Endothelial cell of umbilical vein (primary cell): Measurements from ENCODE around the gene REEP1. TPM values are rescaled to one million over a fixed set of nuclear protein-coding genes. Genes with fewer than 3 reads are reported as not detected.

Source experiments
- BruUV-seq: library from RNA; stranded (reverse); fragments of 400-500 nt; replicated peaks from 2 replicates; lab custom pipeline; 2021; lab: Mats Ljungman, UMichigan
- CTCF ChIA-PET: fragments of 300-600, 350-600 bp; sonication (Branson Sonifier 250); formaldehyde crosslinking; loops from one replicate; lab custom pipeline; 2021; ENCODE audit warnings: antibody characterized with exemption, inconsistent platforms; lab: Charles Lee
- POLR2A ChIA-PET: fragments of 300-600, 350-600 bp; sonication (Branson Sonifier 250); formaldehyde crosslinking; loops from one replicate; lab custom pipeline; 2021; ENCODE audit warnings: antibody characterized with exemption, inconsistent platforms; lab: Charles Lee
- DNase-seq: peaks from one replicate; pipeline ENCODE4 v3.0.0-alpha.2; 2011; ENCODE audit warnings: low read depth, low spot score
- FAIRE-seq: peaks from 2 replicates; lab custom pipeline; 2011; peaks lifted over from hg19 to GRCh38; lab: Jason Lieb, UNC
- H2AFZ ChIP-seq: 2 replicates; pipeline ENCODE4 v1.6.0; 2012; ENCODE audit warnings: low read depth, low read length, control low read depth, inconsistent platforms
- H3K27ac ChIP-seq: 2 replicates; pipeline ENCODE4 v1.5.1; 2011; ENCODE audit warnings: low read depth, mild to moderate bottlenecking, control low read depth, low read length, moderate library complexity; ENCODE audit not compliant: insufficient read depth
- H3K27me3 ChIP-seq, 2 experiments: 2 replicates each; pipeline versions ENCODE4 v1.6.0 to v1.6.1; 2011; ENCODE audit warnings: low read length in 2 of 2, mixed read lengths in 1 of 2; ENCODE audit not compliant: control insufficient read depth in 2 of 2, insufficient read depth in 2 of 2
- H3K36me3 ChIP-seq, 2 experiments: 2 replicates in 1 of 2; 3 replicates in 1 of 2; pipeline ENCODE4 v1.5.1; 2011; ENCODE audit warnings: low read length in 2 of 2, mild to moderate bottlenecking in 1 of 2, moderate library complexity in 1 of 2; ENCODE audit not compliant: control insufficient read depth in 2 of 2, insufficient read depth in 2 of 2; ENCODE audit errors: extremely low read depth in 1 of 2
- H3K4me1 ChIP-seq: 3 replicates; pipeline ENCODE4 v1.5.1; 2011; ENCODE audit warnings: mild to moderate bottlenecking, low read length; ENCODE audit not compliant: control insufficient read depth, insufficient read depth; ENCODE audit errors: extremely low read depth
- H3K4me2 ChIP-seq: 2 replicates; pipeline ENCODE4 v1.6.1; 2011; ENCODE audit warnings: low read length, control low read depth, mixed read lengths; ENCODE audit not compliant: insufficient read depth
- H3K4me3 ChIP-seq, 3 experiments: fragments of 200-600 bp in 1 of 3; sonication (generic), shearing (Covaris generic) in 1 of 3; replicated peaks in 1 of 3; 2 replicates each; pipeline ENCODE4 v1.5.1; 2011 to 2016; ENCODE audit warnings: control low read depth in 3 of 3, low read length in 3 of 3, mild to moderate bottlenecking in 2 of 3, inconsistent platforms in 1 of 3, low read depth in 1 of 3, moderate library complexity in 1 of 3; ENCODE audit not compliant: insufficient read depth in 1 of 3
- H3K79me2 ChIP-seq: 2 replicates; pipeline ENCODE4 v1.6.0; 2012; ENCODE audit warnings: low read length, inconsistent platforms; ENCODE audit not compliant: control insufficient read depth, insufficient read depth
- H3K9ac ChIP-seq: replicated peaks from 2 replicates; pipeline ENCODE3; 2011; ENCODE audit warnings: low read length, control low read depth; ENCODE audit not compliant: insufficient read depth; ENCODE audit errors: extremely low read depth
- H3K9me1 ChIP-seq: replicated peaks from 3 replicates; pipeline ENCODE4 v1.6.0; 2011; ENCODE audit warnings: mild to moderate bottlenecking, low read length; ENCODE audit not compliant: control insufficient read depth, insufficient read depth; ENCODE audit errors: extremely low read depth
- H3K9me3 ChIP-seq: replicated peaks from 2 replicates; pipeline ENCODE4 v1.5.1; 2012; ENCODE audit warnings: low read length, inconsistent platforms; ENCODE audit not compliant: control insufficient read depth, insufficient read depth
- H4K20me1 ChIP-seq: replicated peaks from 2 replicates; pipeline ENCODE3; 2011; ENCODE audit warnings: mild to moderate bottlenecking, low read length; ENCODE audit not compliant: control insufficient read depth, insufficient read depth; ENCODE audit errors: extremely low read depth
- EZH2 ChIP-seq: IDR thresholded peaks from 2 replicates; pipeline ENCODE4 v1.6.1; 2012; ENCODE audit warnings: borderline replicate concordance, low read depth, mild to moderate bottlenecking, moderate library complexity, low read length, inconsistent platforms; ENCODE audit not compliant: severe bottlenecking
- FOS ChIP-seq: IDR thresholded peaks from 2 replicates; pipeline ENCODE4 v1.6.1; 2011; ENCODE audit warnings: mild to moderate bottlenecking, low read length, moderate library complexity, borderline replicate concordance; ENCODE audit not compliant: insufficient read depth
- GATA2 ChIP-seq: IDR thresholded peaks from 2 replicates; pipeline ENCODE4 v1.7.0; 2011; ENCODE audit warnings: low read depth, mild to moderate bottlenecking, moderate library complexity, mixed read lengths, low read length; ENCODE audit not compliant: insufficient read length, insufficient read depth
- JUN ChIP-seq: IDR thresholded peaks from 2 replicates; pipeline ENCODE4 v1.6.1; 2011; ENCODE audit warnings: borderline replicate concordance, low read depth; ENCODE audit not compliant: insufficient read length, insufficient read depth
- POLR2A ChIP-seq: IDR thresholded peaks from 2 replicates; pipeline ENCODE4 v1.6.1; 2012; ENCODE audit warnings: low read depth, mild to moderate bottlenecking, control low read depth, low read length
- POLR2AphosphoS5 ChIP-seq: IDR thresholded peaks from 2 replicates; pipeline ENCODE4 v1.6.1; 2012; ENCODE audit warnings: low read depth, mild to moderate bottlenecking, control low read depth, low read length, moderate library complexity; ENCODE audit not compliant: insufficient read depth
- dilution Hi-C: fragments of 300-500 bp; cut with MboI; formaldehyde crosslinking; loops from one replicate; pipeline ENCODE4 v1.15.0; 2019; ENCODE audit warnings: low sequenced_read_pairs; ENCODE audit not compliant: extremely low pct_ligation_motif_present
- intact Hi-C: fragments of 100-400 bp; cut with micrococcal nuclease; formaldehyde crosslinking; loops from one replicate; pipeline ENCODE4 v1.10.0; 2022
- polyA plus RNA-seq, 4 experiments: library from polyadenylated mRNA; depleted of rRNA in 3 of 4; stranded (reverse) in 3 of 4; unstranded in 1 of 4; fragments of >200 nt; gene quantifications; 2 replicates each; pipeline versions ENCODE4 v1.2.1 to v1.2.3, GENCODE V29; 2011 to 2012; ENCODE audit warnings: missing spikeins in 1 of 4
- total RNA-seq: library from RNA; stranded (reverse); gene quantifications from 2 replicates; pipeline ENCODE4 v1.2.3, GENCODE V29; 2021
- TF ChIP-seq, protein P1 (sequence below), 2 donors: IDR thresholded peaks; 1 replicate in 1 of 2; 2 replicates in 1 of 2; pipeline ENCODE4 v1.5.1; 2011; ENCODE audit warnings: low read length in 2 of 2, mild to moderate bottlenecking in 2 of 2, moderate library complexity in 2 of 2, control low read depth in 1 of 2, inconsistent platforms in 1 of 2, low read depth in 1 of 2; ENCODE audit not compliant: insufficient read depth in 1 of 2; ENCODE audit errors: extremely low read depth in 1 of 2
- TF ChIP-seq, protein P2 (sequence below): IDR thresholded peaks from 2 replicates; pipeline ENCODE4 v1.6.1; 2011; ENCODE audit not compliant: insufficient read depth, insufficient read length

Gene REEP1
- total and polyA plus RNA-seq, 2 donors (not counting 3 experiments of a cell fraction or from before 2014, with no cell fraction given), result 0.11 to 0.53 TPM

DNA sequence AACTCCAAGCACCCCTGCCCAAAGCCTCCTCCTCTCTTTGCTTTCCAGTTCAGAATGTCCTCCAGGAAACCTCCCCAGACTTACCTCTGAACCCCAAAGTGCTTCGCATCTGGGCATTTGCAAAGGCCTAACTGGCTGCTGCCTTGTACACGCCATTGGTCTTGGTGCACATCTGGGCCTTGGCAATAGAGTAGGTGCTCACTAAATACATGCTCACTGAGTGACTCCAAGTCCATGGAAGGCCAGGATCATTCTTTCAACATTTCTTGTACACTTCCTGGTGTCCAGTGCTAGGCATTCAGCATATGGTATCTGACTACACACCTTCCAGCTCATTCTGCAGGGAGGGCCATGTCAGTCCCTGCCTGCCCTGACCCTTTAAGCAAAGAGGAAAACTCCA is 109.7 kb downstream of the REEP1 start:
- Histone ChIP-seq H3K27me3 (no peaks in the 10 kb centered on the region), H3K79me2 (no peaks in the 10 kb centered on the region), H3K9me3 (no peaks in the 10 kb centered on the region), H2AFZ (no peak overlapping the region), H3K36me3 (no peaks in the 10 kb centered on the region), H3K9me1 (no peaks in the 10 kb centered on the region), H3K4me1 (peaks cover 7% of the 10 kb centered on the region), H3K9ac (no peak overlapping the region), H4K20me1 (no peaks in the 10 kb centered on the region), H3K27ac (no peak overlapping the region), H3K4me2 (no peak overlapping the region), H3K4me3 (no peak overlapping the region)
- intact Hi-C loops (no loop called here), dilution Hi-C loops (no loop called here)
- DNase-seq, result no peak
- no TSS peak for BruUV-seq
- ChIA-PET POLR2A (no interaction called here), CTCF (no interaction called here)
- no peak for FAIRE-seq
- TF ChIP-seq, protein P1, sequence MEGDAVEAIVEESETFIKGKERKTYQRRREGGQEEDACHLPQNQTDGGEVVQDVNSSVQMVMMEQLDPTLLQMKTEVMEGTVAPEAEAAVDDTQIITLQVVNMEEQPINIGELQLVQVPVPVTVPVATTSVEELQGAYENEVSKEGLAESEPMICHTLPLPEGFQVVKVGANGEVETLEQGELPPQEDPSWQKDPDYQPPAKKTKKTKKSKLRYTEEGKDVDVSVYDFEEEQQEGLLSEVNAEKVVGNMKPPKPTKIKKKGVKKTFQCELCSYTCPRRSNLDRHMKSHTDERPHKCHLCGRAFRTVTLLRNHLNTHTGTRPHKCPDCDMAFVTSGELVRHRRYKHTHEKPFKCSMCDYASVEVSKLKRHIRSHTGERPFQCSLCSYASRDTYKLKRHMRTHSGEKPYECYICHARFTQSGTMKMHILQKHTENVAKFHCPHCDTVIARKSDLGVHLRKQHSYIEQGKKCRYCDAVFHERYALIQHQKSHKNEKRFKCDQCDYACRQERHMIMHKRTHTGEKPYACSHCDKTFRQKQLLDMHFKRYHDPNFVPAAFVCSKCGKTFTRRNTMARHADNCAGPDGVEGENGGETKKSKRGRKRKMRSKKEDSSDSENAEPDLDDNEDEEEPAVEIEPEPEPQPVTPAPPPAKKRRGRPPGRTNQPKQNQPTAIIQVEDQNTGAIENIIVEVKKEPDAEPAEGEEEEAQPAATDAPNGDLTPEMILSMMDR (IDR thresholded peaks at IDR 0.05; ENCODE audit: extremely low read depth in 1 of 2, insufficient read depth in 1 of 2, low read depth in 1 of 2, low read length in 2 of 2), result no peak
- TF ChIP-seq POLR2A (no peak), POLR2AphosphoS5 (no peak), FOS (no peak), GATA2 (no peak), JUN (no peak), EZH2 (no peak)
- TF ChIP-seq, protein P2, sequence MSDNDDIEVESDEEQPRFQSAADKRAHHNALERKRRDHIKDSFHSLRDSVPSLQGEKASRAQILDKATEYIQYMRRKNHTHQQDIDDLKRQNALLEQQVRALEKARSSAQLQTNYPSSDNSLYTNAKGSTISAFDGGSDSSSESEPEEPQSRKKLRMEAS, result no peak
